Germinal center (tissue), 1 donor: Measurements from ENCODE around the gene NAALADL2.
"Not testable (repeated sequence)": the region's sequence is repeated elsewhere in the genome, so short reads cannot be mapped to it uniquely, and the experiment has no call there.

ENCODE experiments used
- DNase-seq: peaks from one replicate; pipeline ENCODE4 v3.0.0; 2012; ENCODE audit warnings: mixed read lengths, low spot score

Gene NAALADL2

GRCh38 chr3:175489406-175489805 is 630.3 kb downstream of the NAALADL2 start:
- DNase-seq: no peak

- no peak for DNase-seq
Measured at GRCh38 chr3:175493301-175493700, 634.2 kb downstream of the NAALADL2 start.

GRCh38 chr3:175495331-175495730 is 636.2 kb downstream of the NAALADL2 start:
- DNase-seq: no peak

GRCh38 chr3:175502155-175502554 is 643.0 kb downstream of the NAALADL2 start:
- DNase-seq: no peak

GRCh38 chr3:175511219-175511785 is 652.2 kb downstream of the NAALADL2 start:
- no peak for DNase-seq

- DNase-seq: no peak
Measured at GRCh38 chr3:175512700-175513099, 653.6 kb downstream of the NAALADL2 start.

GRCh38 chr3:175518459-175518858 is 659.3 kb downstream of the NAALADL2 start:
- DNase-seq: no peak

- no peak for DNase-seq
Measured at GRCh38 chr3:175521406-175521805, 662.3 kb downstream of the NAALADL2 start.

GRCh38 chr3:175526191-175526590 is 667.1 kb downstream of the NAALADL2 start:
- no peak for DNase-seq

- DNase-seq: no peak
Measured at GRCh38 chr3:175526609-175527280, 667.6 kb downstream of the NAALADL2 start.

GRCh38 chr3:175528693-175529092 is 669.6 kb downstream of the NAALADL2 start:
- DNase-seq: not testable (repeated sequence)

GRCh38 chr3:175535351-175535750 is 676.2 kb downstream of the NAALADL2 start:
- DNase-seq: no peak

- no peak for DNase-seq
Measured at GRCh38 chr3:175546115-175546514, 687.0 kb downstream of the NAALADL2 start.

GRCh38 chr3:175552929-175553328 is 693.8 kb downstream of the NAALADL2 start:
- no peak for DNase-seq

GRCh38 chr3:175554801-175555200 is 695.7 kb downstream of the NAALADL2 start:
- DNase-seq: no peak

- DNase-seq: no peak
Measured at GRCh38 chr3:175558261-175558660, 699.1 kb downstream of the NAALADL2 start.

GRCh38 chr3:175564363-175564762 is 705.2 kb downstream of the NAALADL2 start:
- DNase-seq: no peak

GRCh38 chr3:175571096-175571495 is 712.0 kb downstream of the NAALADL2 start:
- DNase-seq: no peak

- no peak for DNase-seq
Measured at GRCh38 chr3:175573226-175573625, 714.1 kb downstream of the NAALADL2 start.

GRCh38 chr3:175580318-175580717 is 721.2 kb downstream of the NAALADL2 start:
- DNase-seq: no peak

- DNase-seq: no peak
Measured at GRCh38 chr3:175585898-175586297, 726.8 kb downstream of the NAALADL2 start.

- DNase-seq: no peak
Measured at GRCh38 chr3:175590745-175591144, 731.6 kb downstream of the NAALADL2 start.

GRCh38 chr3:175591375-175591774 is 732.2 kb downstream of the NAALADL2 start:
- no peak for DNase-seq

- DNase-seq: no peak
Measured at GRCh38 chr3:175593331-175593730, 734.2 kb downstream of the NAALADL2 start.
